ENCODE results near the gene LCP1.

GRCh38 chr13:46165485-46166223, 16.3 kb downstream of the LCP1 start:
- no peak for TF ChIP-seq EZH2phosphoT487 (IDR thresholded peaks at IDR 0.05; ENCODE audit: insufficient read depth, low read depth)
- no peak for TF ChIP-seq EZH2 (IDR thresholded peaks at IDR 0.05; ENCODE audit: insufficient read depth, poor library complexity, severe bottlenecking)

All from GM23248 (cell line).